Measurements from ENCODE around the gene PDZD2. TPM values are rescaled to one million over a fixed set of nuclear protein-coding genes. Genes with fewer than 3 reads are reported as not detected.

PDZD2 gene
- total and polyA plus RNA-seq, 2 donors (not counting 3 experiments of a cell fraction or from before 2014, with no cell fraction given), result 0.66 to 6.9 TPM

- intact Hi-C loops (cut with micrococcal nuclease), result no loop called here
Observed at GRCh38 chr5:31992377-31992776, 353.4 kb downstream of the PDZD2 start.

GRCh38 chr5:31993165-31993961 lies 354.4 kb downstream of the PDZD2 start:
- intact Hi-C loops (cut with micrococcal nuclease) (no loop called here), dilution Hi-C loops (cut with MboI; ENCODE audit: extremely low pct_ligation_motif_present, low sequenced_read_pairs) (no loop called here)
- Histone ChIP-seq H3K9me3 (replicated peaks; ENCODE audit: control insufficient read depth, insufficient read depth, low read length) (no peaks in the 10 kb centered on the region), H3K36me3 (ENCODE audit: control insufficient read depth in 2 of 2, extremely low read depth in 1 of 2, insufficient read depth in 2 of 2, low read length in 2 of 2) (no peaks in the 10 kb centered on the region), H3K27me3 (ENCODE audit: control insufficient read depth in 2 of 2, insufficient read depth in 2 of 2, low read length in 2 of 2) (no peaks in the 10 kb centered on the region), H3K27ac (ENCODE audit: insufficient read depth, low read depth, low read length) (no peak overlapping the region), H3K79me2 (ENCODE audit: control insufficient read depth, insufficient read depth, low read length) (no peaks in the 10 kb centered on the region), H4K20me1 (replicated peaks; ENCODE audit: control insufficient read depth, extremely low read depth, insufficient read depth, low read length) (no peaks in the 10 kb centered on the region), H3K4me3 (replicated peaks in 1 of 3; ENCODE audit: insufficient read depth in 1 of 3, low read depth in 1 of 3, low read length in 3 of 3) (no peak overlapping the region), H3K4me2 (ENCODE audit: insufficient read depth, low read length) (no peak overlapping the region), H3K4me1 (ENCODE audit: control insufficient read depth, extremely low read depth, insufficient read depth, low read length) (no peaks in the 10 kb centered on the region), H3K9me1 (replicated peaks; ENCODE audit: control insufficient read depth, extremely low read depth, insufficient read depth, low read length) (no peaks in the 10 kb centered on the region), H3K9ac (replicated peaks; ENCODE audit: extremely low read depth, insufficient read depth, low read length) (no peak overlapping the region), H2AFZ (ENCODE audit: low read depth, low read length) (no peak overlapping the region)
- DNase-seq (ENCODE audit: low read depth, low spot score) (no peak), FAIRE-seq (no peak)
- CTCF ChIA-PET, result no interaction called here
- TF ChIP-seq, protein P1, sequence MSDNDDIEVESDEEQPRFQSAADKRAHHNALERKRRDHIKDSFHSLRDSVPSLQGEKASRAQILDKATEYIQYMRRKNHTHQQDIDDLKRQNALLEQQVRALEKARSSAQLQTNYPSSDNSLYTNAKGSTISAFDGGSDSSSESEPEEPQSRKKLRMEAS (IDR thresholded peaks at IDR 0.05; ENCODE audit: insufficient read depth, insufficient read length), result no peak
- TF ChIP-seq POLR2AphosphoS5 (IDR thresholded peaks at IDR 0.05; ENCODE audit: insufficient read depth, low read depth, low read length) (no peak), FOS (IDR thresholded peaks at IDR 0.05; ENCODE audit: borderline replicate concordance, insufficient read depth, low read length) (no peak), POLR2A (IDR thresholded peaks at IDR 0.05; ENCODE audit: low read depth, low read length) (no peak), GATA2 (IDR thresholded peaks at IDR 0.05; ENCODE audit: insufficient read depth, insufficient read length, low read depth, low read length) (no peak), MYC (IDR thresholded peaks at IDR 0.05; ENCODE audit: low read depth, low read length) (no peak), EZH2 (IDR thresholded peaks at IDR 0.05; ENCODE audit: borderline replicate concordance, low read depth, low read length, severe bottlenecking) (no peak), JUN (IDR thresholded peaks at IDR 0.05; ENCODE audit: borderline replicate concordance, insufficient read depth, insufficient read length, low read depth) (no peak)
- TF ChIP-seq, protein P2, sequence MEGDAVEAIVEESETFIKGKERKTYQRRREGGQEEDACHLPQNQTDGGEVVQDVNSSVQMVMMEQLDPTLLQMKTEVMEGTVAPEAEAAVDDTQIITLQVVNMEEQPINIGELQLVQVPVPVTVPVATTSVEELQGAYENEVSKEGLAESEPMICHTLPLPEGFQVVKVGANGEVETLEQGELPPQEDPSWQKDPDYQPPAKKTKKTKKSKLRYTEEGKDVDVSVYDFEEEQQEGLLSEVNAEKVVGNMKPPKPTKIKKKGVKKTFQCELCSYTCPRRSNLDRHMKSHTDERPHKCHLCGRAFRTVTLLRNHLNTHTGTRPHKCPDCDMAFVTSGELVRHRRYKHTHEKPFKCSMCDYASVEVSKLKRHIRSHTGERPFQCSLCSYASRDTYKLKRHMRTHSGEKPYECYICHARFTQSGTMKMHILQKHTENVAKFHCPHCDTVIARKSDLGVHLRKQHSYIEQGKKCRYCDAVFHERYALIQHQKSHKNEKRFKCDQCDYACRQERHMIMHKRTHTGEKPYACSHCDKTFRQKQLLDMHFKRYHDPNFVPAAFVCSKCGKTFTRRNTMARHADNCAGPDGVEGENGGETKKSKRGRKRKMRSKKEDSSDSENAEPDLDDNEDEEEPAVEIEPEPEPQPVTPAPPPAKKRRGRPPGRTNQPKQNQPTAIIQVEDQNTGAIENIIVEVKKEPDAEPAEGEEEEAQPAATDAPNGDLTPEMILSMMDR (IDR thresholded peaks at IDR 0.05; ENCODE audit: extremely low read depth in 1 of 2, insufficient read depth in 1 of 2, low read depth in 1 of 2, low read length in 2 of 2), result no peak
- POLR2A ChIA-PET, result no interaction called here
- no TSS peak for BruUV-seq (replicated peaks)

More at GRCh38 chr5:31992377-31992776, 353.4 kb downstream of the PDZD2 start:
- H3K9me1 ChIP-seq (replicated peaks; ENCODE audit: control insufficient read depth, extremely low read depth, insufficient read depth, low read length), result no peaks in the 10 kb centered on the region
- no peaks in the 10 kb centered on the region for H3K4me1 ChIP-seq (ENCODE audit: control insufficient read depth, extremely low read depth, insufficient read depth, low read length)
- ChIA-PET POLR2A (no interaction called here), CTCF (no interaction called here)
- H3K9me3 ChIP-seq (replicated peaks; ENCODE audit: control insufficient read depth, insufficient read depth, low read length), result no peaks in the 10 kb centered on the region
- no TSS peak for BruUV-seq (replicated peaks)
- no peak overlapping the region for H3K9ac ChIP-seq (replicated peaks; ENCODE audit: extremely low read depth, insufficient read depth, low read length)
- H3K4me3 ChIP-seq (replicated peaks in 1 of 3; ENCODE audit: insufficient read depth in 1 of 3, low read depth in 1 of 3, low read length in 3 of 3), result no peak overlapping the region
- TF ChIP-seq GATA2 (IDR thresholded peaks at IDR 0.05; ENCODE audit: insufficient read depth, insufficient read length, low read depth, low read length) (no peak), POLR2AphosphoS5 (IDR thresholded peaks at IDR 0.05; ENCODE audit: insufficient read depth, low read depth, low read length) (no peak)
- TF ChIP-seq, protein P2 (IDR thresholded peaks at IDR 0.05; ENCODE audit: extremely low read depth in 1 of 2, insufficient read depth in 1 of 2, low read depth in 1 of 2, low read length in 2 of 2), result no peak
- DNase-seq (ENCODE audit: low read depth, low spot score), result no peak
- no peak overlapping the region for H3K4me2 ChIP-seq (ENCODE audit: insufficient read depth, low read length)
- no peak for FAIRE-seq
- dilution Hi-C loops (cut with MboI; ENCODE audit: extremely low pct_ligation_motif_present, low sequenced_read_pairs), result no loop called here
- H2AFZ ChIP-seq (ENCODE audit: low read depth, low read length), result no peak overlapping the region
- H4K20me1 ChIP-seq (replicated peaks; ENCODE audit: control insufficient read depth, extremely low read depth, insufficient read depth, low read length), result no peaks in the 10 kb centered on the region
- no peak overlapping the region for H3K27ac ChIP-seq (ENCODE audit: insufficient read depth, low read depth, low read length)
- no peaks in the 10 kb centered on the region for H3K79me2 ChIP-seq (ENCODE audit: control insufficient read depth, insufficient read depth, low read length)
- H3K36me3 ChIP-seq (ENCODE audit: control insufficient read depth in 2 of 2, extremely low read depth in 1 of 2, insufficient read depth in 2 of 2, low read length in 2 of 2), result no peaks in the 10 kb centered on the region
- no peaks in the 10 kb centered on the region for H3K27me3 ChIP-seq (ENCODE audit: control insufficient read depth in 2 of 2, insufficient read depth in 2 of 2, low read length in 2 of 2)

Measured in endothelial cell of umbilical vein (primary cell).